ENCODE results near the gene ASCC2.

The ASCC2 gene

GRCh38 chr22:29882716-29883044, 44.6 kb upstream of the ASCC2 start:
- TF ChIP-seq, protein P1, sequence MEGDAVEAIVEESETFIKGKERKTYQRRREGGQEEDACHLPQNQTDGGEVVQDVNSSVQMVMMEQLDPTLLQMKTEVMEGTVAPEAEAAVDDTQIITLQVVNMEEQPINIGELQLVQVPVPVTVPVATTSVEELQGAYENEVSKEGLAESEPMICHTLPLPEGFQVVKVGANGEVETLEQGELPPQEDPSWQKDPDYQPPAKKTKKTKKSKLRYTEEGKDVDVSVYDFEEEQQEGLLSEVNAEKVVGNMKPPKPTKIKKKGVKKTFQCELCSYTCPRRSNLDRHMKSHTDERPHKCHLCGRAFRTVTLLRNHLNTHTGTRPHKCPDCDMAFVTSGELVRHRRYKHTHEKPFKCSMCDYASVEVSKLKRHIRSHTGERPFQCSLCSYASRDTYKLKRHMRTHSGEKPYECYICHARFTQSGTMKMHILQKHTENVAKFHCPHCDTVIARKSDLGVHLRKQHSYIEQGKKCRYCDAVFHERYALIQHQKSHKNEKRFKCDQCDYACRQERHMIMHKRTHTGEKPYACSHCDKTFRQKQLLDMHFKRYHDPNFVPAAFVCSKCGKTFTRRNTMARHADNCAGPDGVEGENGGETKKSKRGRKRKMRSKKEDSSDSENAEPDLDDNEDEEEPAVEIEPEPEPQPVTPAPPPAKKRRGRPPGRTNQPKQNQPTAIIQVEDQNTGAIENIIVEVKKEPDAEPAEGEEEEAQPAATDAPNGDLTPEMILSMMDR (conservative IDR thresholded peaks at IDR 0.05; ENCODE audit: low read length): no peak
- H3K4me3 ChIP-seq (ENCODE audit: low read length): peak overlapping the region; percentile 27
- DNase-seq (ENCODE audit: low read depth): no peak

DNA sequence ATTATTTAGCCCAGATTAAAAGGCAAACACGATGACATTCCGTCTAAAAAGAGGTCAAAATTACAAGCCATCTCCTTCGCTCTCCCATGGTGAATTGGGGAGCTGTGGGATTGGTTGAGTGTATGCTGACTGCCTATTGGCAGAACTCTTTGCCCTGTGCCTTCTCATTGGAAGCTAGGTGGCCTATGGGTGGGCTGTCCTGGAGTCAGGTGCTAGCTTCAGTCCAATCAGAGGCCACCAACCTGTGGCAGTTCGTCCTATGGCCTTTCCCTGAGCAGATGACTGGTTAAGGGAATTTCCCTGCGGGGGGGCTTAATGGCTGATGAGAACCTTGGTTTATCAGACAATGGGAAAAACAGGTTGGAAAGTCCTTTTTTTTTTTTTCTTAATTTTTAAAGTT, 41.7 kb upstream of the ASCC2 start:
- H3K4me3 ChIP-seq (ENCODE audit: low read length): no peak overlapping the region
- no peak for DNase-seq (ENCODE audit: low read depth)
- TF ChIP-seq, protein P1 (conservative IDR thresholded peaks at IDR 0.05; ENCODE audit: low read length): no peak

- H3K4me3 ChIP-seq (ENCODE audit: low read length): no peak overlapping the region
- TF ChIP-seq, protein P1 (conservative IDR thresholded peaks at IDR 0.05; ENCODE audit: low read length): no peak
- peak; percentile 75 for DNase-seq (ENCODE audit: low read depth)
These were observed 39.5 kb upstream of the ASCC2 start for GRCh38 chr22:29877620-29878019.

DNA sequence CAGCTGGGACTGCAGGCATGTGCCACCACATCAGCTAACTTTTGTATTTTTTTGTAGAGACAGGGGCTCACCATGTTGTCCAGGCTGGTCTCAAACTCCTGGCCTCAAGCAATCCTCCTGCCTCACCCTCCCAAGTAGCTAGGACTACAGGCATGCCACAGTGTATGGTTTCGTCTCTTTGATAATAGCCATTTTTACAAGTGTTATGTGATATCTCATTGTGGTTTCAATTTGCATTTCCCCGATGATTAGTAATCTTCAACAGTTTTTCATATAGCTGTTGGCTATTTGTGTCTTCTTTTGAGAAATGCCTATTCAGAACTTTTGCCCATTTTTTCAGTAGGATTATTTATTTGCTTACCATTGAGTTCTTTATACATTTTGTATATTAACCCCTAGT, 35.9 kb upstream of the ASCC2 start:
- DNase-seq (ENCODE audit: low read depth): no peak
- TF ChIP-seq, protein P1 (conservative IDR thresholded peaks at IDR 0.05; ENCODE audit: low read length): no peak
- H3K4me3 ChIP-seq (ENCODE audit: low read length): no peak overlapping the region

GRCh38 chr22:29872989-29873388, 34.9 kb upstream of the ASCC2 start:
- DNase-seq (ENCODE audit: low read depth): no peak
- TF ChIP-seq, protein P1 (conservative IDR thresholded peaks at IDR 0.05; ENCODE audit: low read length): no peak
- H3K4me3 ChIP-seq (ENCODE audit: low read length): no peak overlapping the region

- TF ChIP-seq, protein P1 (conservative IDR thresholded peaks at IDR 0.05; ENCODE audit: low read length): no peak
- H3K4me3 ChIP-seq (ENCODE audit: low read length): no peak overlapping the region
- DNase-seq (ENCODE audit: low read depth): no peak
These were observed 34.2 kb upstream of the ASCC2 start for GRCh38 chr22:29872144-29872893.

DNA sequence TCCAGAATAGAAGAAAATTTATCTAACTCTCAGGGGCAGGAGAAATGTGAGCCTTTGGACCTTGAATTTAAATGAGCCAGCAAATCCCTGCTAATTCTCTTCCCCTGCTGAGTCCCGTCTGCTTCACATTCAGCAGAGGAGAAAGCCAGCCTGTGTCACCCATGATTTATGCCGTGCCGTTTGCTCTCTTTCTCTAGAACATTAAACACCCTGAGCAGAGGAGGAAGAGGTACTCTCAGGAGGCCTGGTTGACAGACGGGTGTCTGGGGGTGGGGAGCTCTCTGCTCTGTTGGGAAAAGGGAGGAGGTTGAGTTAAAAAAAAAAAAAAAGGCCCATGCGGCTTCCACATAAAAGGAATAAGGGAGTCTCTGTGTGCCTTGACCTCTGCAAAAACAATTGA, 33.6 kb upstream of the ASCC2 start:
- TF ChIP-seq, protein P1 (conservative IDR thresholded peaks at IDR 0.05; ENCODE audit: low read length): no peak
- H3K4me3 ChIP-seq (ENCODE audit: low read length): no peak overlapping the region
- no peak for DNase-seq (ENCODE audit: low read depth)

All from AG10803 (cell line).